ENCODE results near the gene ANKRD13A.
"Not testable (repeated sequence)": the region's sequence is repeated elsewhere in the genome, so short reads cannot be mapped to it uniquely, and the experiment has no call there.

ANKRD13A gene

GRCh38 chr12:110049666-110050065 is 50.4 kb downstream of the ANKRD13A start:
- not testable (repeated sequence) for DNase-seq

- DNase-seq: no peak
Observed at GRCh38 chr12:110050927-110051326, 51.7 kb downstream of the ANKRD13A start.

GRCh38 chr12:110055375-110056352 is 56.4 kb downstream of the ANKRD13A start:
- DNase-seq: not testable (repeated sequence)

- DNase-seq: not testable (repeated sequence)
Observed at GRCh38 chr12:110056643-110057042, 57.4 kb downstream of the ANKRD13A start.

GRCh38 chr12:110058875-110059615 is 59.8 kb downstream of the ANKRD13A start:
- DNase-seq: no peak

GRCh38 chr12:110059651-110060000 is 60.4 kb downstream of the ANKRD13A start:
- DNase-seq: no peak

GRCh38 chr12:110062241-110062640 is 63.0 kb downstream of the ANKRD13A start:
- DNase-seq: no peak

- no peak for DNase-seq
Observed at GRCh38 chr12:110065540-110065939, 66.3 kb downstream of the ANKRD13A start.

GRCh38 chr12:110067531-110067930 is 68.3 kb downstream of the ANKRD13A start:
- DNase-seq: no peak

- not testable (repeated sequence) for DNase-seq
Observed at GRCh38 chr12:110068115-110068514, 68.9 kb downstream of the ANKRD13A start.

GRCh38 chr12:110068654-110069053 is 69.4 kb downstream of the ANKRD13A start:
- DNase-seq: no peak

GRCh38 chr12:110071504-110071903 is 72.3 kb downstream of the ANKRD13A start:
- no peak for DNase-seq

GRCh38 chr12:110071967-110072366 is 72.7 kb downstream of the ANKRD13A start:
- no peak for DNase-seq

- DNase-seq: not testable (repeated sequence)
Observed at GRCh38 chr12:110072636-110073035, 73.4 kb downstream of the ANKRD13A start.

- DNase-seq: no peak
Observed at GRCh38 chr12:110073049-110073831, 74.0 kb downstream of the ANKRD13A start.

GRCh38 chr12:110074089-110074488 is 74.9 kb downstream of the ANKRD13A start:
- no peak for DNase-seq

GRCh38 chr12:110075880-110076279 is 76.7 kb downstream of the ANKRD13A start:
- DNase-seq: no peak

- DNase-seq: no peak
Observed at GRCh38 chr12:110077800-110078199, 78.6 kb downstream of the ANKRD13A start.

GRCh38 chr12:110079477-110080400 is 80.5 kb downstream of the ANKRD13A start:
- no peak for DNase-seq

GRCh38 chr12:110080410-110080809 is 81.2 kb downstream of the ANKRD13A start:
- DNase-seq: no peak

GRCh38 chr12:110084314-110085015 is 85.2 kb downstream of the ANKRD13A start:
- DNase-seq: no peak

All from cortex of kidney (tissue), 1 donor.